Keratinocyte (primary cell): ENCODE results near the gene SLC10A3.

Experiments used
- CTCF ChIP-seq, 3 experiments: IDR thresholded peaks in 1 of 3; conservative IDR thresholded peaks in 1 of 3; optimal IDR thresholded peaks in 1 of 3; 2 replicates in 2 of 3; 3 replicates in 1 of 3; pipeline versions ENCODE3 to v1.5.1; 2011; ENCODE audit warnings: low read length in 3 of 3, mild to moderate bottlenecking in 3 of 3, moderate library complexity in 2 of 3, control low read depth in 1 of 3, inconsistent platforms in 1 of 3; ENCODE audit not compliant: insufficient read depth in 2 of 3; ENCODE audit errors: extremely low read depth in 1 of 3
- EZH2 ChIP-seq: IDR thresholded peaks from one replicate; pipeline ENCODE4 v1.6.1; 2012; ENCODE audit warnings: inconsistent platforms, mild to moderate bottlenecking, low read length, moderate library complexity

DNA sequence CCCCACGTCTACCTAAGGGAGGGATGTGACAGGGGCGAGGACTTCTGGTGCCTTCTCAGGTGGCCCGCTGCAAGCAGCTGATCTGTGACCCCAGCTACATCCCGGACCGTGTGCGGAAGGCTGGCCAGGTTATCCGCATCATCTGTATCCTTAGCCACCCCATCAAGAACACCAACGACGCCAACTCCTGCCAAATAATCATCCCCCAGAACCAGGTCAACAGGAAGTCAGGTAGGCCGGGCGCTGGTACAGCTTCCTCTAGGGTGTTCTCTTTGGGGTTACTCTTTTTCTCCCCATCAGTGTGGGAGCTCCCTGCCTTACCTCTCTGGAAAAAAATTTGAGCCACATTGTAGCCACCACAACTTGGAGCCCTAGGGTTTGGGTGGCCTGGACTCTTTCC, 48.9 kb downstream of the SLC10A3 start:
- TF ChIP-seq CTCF (optimal IDR thresholded peaks at IDR 0.05 in 1 of 3, IDR thresholded peaks at IDR 0.05 in 1 of 3, conservative IDR thresholded peaks at IDR 0.05 in 1 of 3; ENCODE audit: extremely low read depth in 1 of 3, insufficient read depth in 2 of 3, low read length in 3 of 3) = no peak
- TF ChIP-seq EZH2 = no peak
